IMR-90 (cell line): Measurements from ENCODE around the gene KCNQ1.

Source experiments
- BHLHE40 ChIP-seq: fragments of 150-350 bp; IDR thresholded peaks from 2 replicates; pipeline ENCODE4 v1.6.1; 2016; ENCODE audit warnings: mild to moderate bottlenecking, low read depth, low read length
- CEBPB ChIP-seq: IDR thresholded peaks from 2 replicates; pipeline ENCODE4 v1.6.1; 2012; ENCODE audit warnings: low read depth, low read length, improper control_type of control experiment
- CHD1 ChIP-seq: IDR thresholded peaks from 2 replicates; pipeline ENCODE4 v1.6.1; 2012; ENCODE audit warnings: low read depth, low read length, improper control_type of control experiment
- CTCF ChIP-seq: conservative IDR thresholded peaks from 2 replicates; pipeline ENCODE4 v1.5.1; 2012; ENCODE audit warnings: mild to moderate bottlenecking, low read depth, low read length, improper control_type of control experiment
- ELK1 ChIP-seq: fragments of 150-350 bp; IDR thresholded peaks from 2 replicates; pipeline ENCODE4 v1.6.1; 2016; ENCODE audit warnings: low read depth, mild to moderate bottlenecking, low read length, moderate library complexity, borderline replicate concordance
- MAFK ChIP-seq: IDR thresholded peaks from 2 replicates; pipeline ENCODE4 v1.6.1; 2012; ENCODE audit warnings: low read depth, low read length, improper control_type of control experiment
- MAZ ChIP-seq: IDR thresholded peaks from 2 replicates; pipeline ENCODE4 v1.6.1; 2012; ENCODE audit warnings: low read depth, mild to moderate bottlenecking, low read length, improper control_type of control experiment, moderate library complexity, borderline replicate concordance
- MXI1 ChIP-seq: IDR thresholded peaks from 2 replicates; pipeline ENCODE4 v1.6.1; 2012; ENCODE audit warnings: low read depth, mild to moderate bottlenecking, low read length, moderate library complexity, borderline replicate concordance
- NFE2L2 ChIP-seq: fragments of 150-350 bp; IDR thresholded peaks from 2 replicates; pipeline ENCODE4 v1.6.1; 2016; ENCODE audit warnings: low read depth, mild to moderate bottlenecking, low read length
- POLR2A ChIP-seq: IDR thresholded peaks from 2 replicates; pipeline ENCODE4 v1.6.1; 2012; ENCODE audit warnings: mild to moderate bottlenecking, low read depth, low read length
- RAD21 ChIP-seq: IDR thresholded peaks from 2 replicates; pipeline ENCODE4 v1.6.1; 2012; ENCODE audit warnings: low read length, improper control_type of control experiment
- RCOR1 ChIP-seq: IDR thresholded peaks from 2 replicates; pipeline ENCODE4 v1.6.1; 2012; ENCODE audit warnings: mild to moderate bottlenecking, low read length, improper control_type of control experiment; ENCODE audit not compliant: insufficient replicate concordance
- RFX5 ChIP-seq: IDR thresholded peaks from 2 replicates; pipeline ENCODE4 v1.8.0; 2012; ENCODE audit warnings: low read depth, mild to moderate bottlenecking, low read length, moderate library complexity
- SMC3 ChIP-seq: fragments of 150-350 bp; IDR thresholded peaks from 2 replicates; pipeline ENCODE4 v1.6.1; 2016; ENCODE audit warnings: low read depth, mild to moderate bottlenecking, antibody characterized with exemption, low read length, moderate library complexity

DNA sequence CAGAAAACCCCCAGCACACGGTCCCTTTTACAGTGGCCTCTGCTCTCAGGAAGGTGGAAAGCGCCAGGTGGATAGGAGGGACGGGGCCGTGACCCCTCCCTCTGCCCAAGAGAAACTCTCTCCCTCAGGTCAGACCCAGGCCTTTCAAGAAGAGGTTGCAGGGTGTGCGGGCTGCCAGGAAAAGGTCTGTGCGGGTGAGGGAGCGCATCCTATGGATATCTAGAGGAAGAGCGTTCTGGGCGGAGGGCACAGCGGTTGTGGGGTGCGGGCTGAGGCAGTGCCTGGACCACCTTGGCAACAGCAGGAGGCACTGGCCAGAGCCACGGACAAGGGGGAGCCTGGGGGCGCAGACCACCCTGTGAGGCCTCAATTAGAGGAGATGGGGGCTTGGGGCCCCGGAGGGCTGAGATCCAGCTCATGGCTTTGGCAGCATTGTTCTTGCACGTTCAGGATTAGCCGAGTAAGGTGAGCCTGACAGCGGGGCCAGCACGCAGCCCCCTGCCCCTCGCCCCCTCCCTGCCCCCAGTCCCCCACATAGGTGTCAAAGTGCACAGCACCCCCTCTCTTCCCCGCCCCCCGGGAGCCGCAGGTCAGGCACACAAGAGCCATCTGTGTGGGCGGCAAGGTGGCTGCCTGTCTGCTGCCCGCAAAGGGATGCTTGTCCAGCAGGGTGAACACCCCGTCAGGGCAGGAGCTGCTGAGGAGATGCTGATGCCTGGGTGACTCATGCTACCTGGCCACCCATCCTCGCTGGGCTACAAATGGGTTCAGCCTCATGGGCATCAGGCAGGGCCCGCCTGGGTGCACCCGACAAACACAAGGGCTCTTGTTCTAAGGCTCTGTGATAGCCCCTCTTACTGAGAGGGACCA is 347.8 kb downstream of the KCNQ1 start:
- TF ChIP-seq CTCF (no peak), POLR2A (no peak), BHLHE40 (no peak), CEBPB (no peak), MXI1 (no peak), SMC3 (no peak), RAD21 (no peak), CHD1 (no peak), RFX5 (no peak), NFE2L2 (no peak), MAFK (no peak), MAZ (no peak), RCOR1 (no peak), ELK1 (no peak)
